BJ (cell line): ENCODE measurements around the gene ACP7. TPM values are rescaled to one million over a fixed set of nuclear protein-coding genes. Genes with fewer than 3 reads are reported as not detected.

ENCODE experiments used
- CTCF ChIA-PET: fragments of 350-600 bp; formaldehyde crosslinking; extraction: SDS; loops from one replicate; lab custom pipeline; 2021; ENCODE audit warnings: antibody characterized with exemption, inconsistent platforms; lab: Yijun Ruan, JAX
- POLR2A ChIA-PET: fragments of 300-600 bp; sonication (Branson Sonifier 250); formaldehyde crosslinking; extraction: SDS; loops from one replicate; lab custom pipeline; 2021; ENCODE audit warnings: antibody characterized with exemption; lab: Charles Lee
- DNase-seq: peaks from one replicate; pipeline ENCODE4 v3.0.0-alpha.2; 2011; ENCODE audit warnings: low read depth
- H3K27me3 ChIP-seq: 2 replicates; pipeline ENCODE4 v1.6.0; 2011; ENCODE audit warnings: low read length; ENCODE audit not compliant: control insufficient read depth, insufficient read depth
- H3K36me3 ChIP-seq: 2 replicates; pipeline ENCODE4 v1.5.1; 2011; ENCODE audit warnings: low read length; ENCODE audit not compliant: control insufficient read depth, insufficient read depth
- H3K4me3 ChIP-seq: 2 replicates; pipeline ENCODE4 v1.5.1; 2011; ENCODE audit warnings: low read depth, mild to moderate bottlenecking, control low read depth, low read length
- polyA plus RNA-seq: library from polyadenylated mRNA; depleted of rRNA; stranded (reverse); fragments of >200 nt; gene quantifications from 2 replicates; pipeline ENCODE4 v1.2.3, GENCODE V29; 2011
- TF ChIP-seq, protein P1 (sequence below): IDR thresholded peaks from 2 replicates; pipeline ENCODE4 v1.5.1; 2011; ENCODE audit warnings: low read depth, mild to moderate bottlenecking, control low read depth, inconsistent platforms, low read length, moderate library complexity; ENCODE audit not compliant: insufficient read depth

The ACP7 gene
- polyA plus RNA-seq, 1 experiment, result not detected

DNA sequence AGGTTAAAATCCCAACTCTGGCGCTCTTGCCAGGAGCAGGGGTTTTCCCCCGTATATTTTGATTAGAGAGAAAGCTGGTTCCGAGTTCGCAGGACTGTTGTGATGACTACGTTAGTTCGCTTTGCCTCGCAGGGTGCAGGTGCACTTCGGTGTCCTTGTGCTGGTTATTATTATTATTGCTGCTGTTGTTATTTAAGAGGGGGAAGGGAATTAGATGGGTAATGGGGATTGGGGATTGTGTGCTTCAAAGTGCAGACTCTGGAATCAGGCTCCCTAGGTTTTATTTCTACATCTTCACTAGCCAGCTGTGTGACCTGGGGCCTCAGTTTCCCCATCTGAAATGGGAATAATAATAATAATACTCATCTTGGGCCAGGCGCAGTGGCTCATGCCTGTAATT is 15.2 kb downstream of the ACP7 start:
- Histone ChIP-seq H3K27me3 (peaks cover 9% of the 10 kb centered on the region), H3K4me3 (no peak overlapping the region), H3K36me3 (no peaks in the 10 kb centered on the region)
- DNase-seq, result no peak
- ChIA-PET CTCF (interaction anchor here (3.4 kb wide), 1 partner anchor 11 kb away, joined by 22 read pairs; no protein-coding TSS in a partner anchor), POLR2A (no interaction called here)
- TF ChIP-seq, protein P1, sequence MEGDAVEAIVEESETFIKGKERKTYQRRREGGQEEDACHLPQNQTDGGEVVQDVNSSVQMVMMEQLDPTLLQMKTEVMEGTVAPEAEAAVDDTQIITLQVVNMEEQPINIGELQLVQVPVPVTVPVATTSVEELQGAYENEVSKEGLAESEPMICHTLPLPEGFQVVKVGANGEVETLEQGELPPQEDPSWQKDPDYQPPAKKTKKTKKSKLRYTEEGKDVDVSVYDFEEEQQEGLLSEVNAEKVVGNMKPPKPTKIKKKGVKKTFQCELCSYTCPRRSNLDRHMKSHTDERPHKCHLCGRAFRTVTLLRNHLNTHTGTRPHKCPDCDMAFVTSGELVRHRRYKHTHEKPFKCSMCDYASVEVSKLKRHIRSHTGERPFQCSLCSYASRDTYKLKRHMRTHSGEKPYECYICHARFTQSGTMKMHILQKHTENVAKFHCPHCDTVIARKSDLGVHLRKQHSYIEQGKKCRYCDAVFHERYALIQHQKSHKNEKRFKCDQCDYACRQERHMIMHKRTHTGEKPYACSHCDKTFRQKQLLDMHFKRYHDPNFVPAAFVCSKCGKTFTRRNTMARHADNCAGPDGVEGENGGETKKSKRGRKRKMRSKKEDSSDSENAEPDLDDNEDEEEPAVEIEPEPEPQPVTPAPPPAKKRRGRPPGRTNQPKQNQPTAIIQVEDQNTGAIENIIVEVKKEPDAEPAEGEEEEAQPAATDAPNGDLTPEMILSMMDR, result no peak

- Histone ChIP-seq H3K27me3 (peaks cover 9% of the 10 kb centered on the region), H3K36me3 (no peaks in the 10 kb centered on the region), H3K4me3 (no peak overlapping the region)
- TF ChIP-seq, protein P1, result no peak
- no peak for DNase-seq
- ChIA-PET CTCF (interaction anchor here (3.4 kb wide), 1 partner anchor 10 kb away, joined by 22 read pairs; no protein-coding TSS in a partner anchor), POLR2A (no interaction called here)
These were observed 16.5 kb downstream of the ACP7 start for GRCh38 chr19:39100500-39101166.

GRCh38 chr19:39103151-39103550 is 19.0 kb downstream of the ACP7 start:
- ChIA-PET POLR2A (no interaction called here), CTCF (interaction anchor here (0.6 kb wide), 1 partner anchor 377 kb away, joined by 3 read pairs; the partner anchor contains the start of gene TIMM50)
- Histone ChIP-seq H3K4me3 (no peak overlapping the region), H3K27me3 (peaks cover 9% of the 10 kb centered on the region), H3K36me3 (no peaks in the 10 kb centered on the region)
- DNase-seq, result no peak
- TF ChIP-seq, protein P1, result no peak

GRCh38 chr19:39104186-39104596 is 20.0 kb downstream of the ACP7 start:
- Histone ChIP-seq H3K27me3 (peaks cover under 1% of the 10 kb centered on the region; the same call in 1 of the 2 replicates), H3K36me3 (no peaks in the 10 kb centered on the region), H3K4me3 (no peak overlapping the region)
- no peak for DNase-seq
- TF ChIP-seq, protein P1, result no peak
- ChIA-PET CTCF (interaction anchor here (1.1 to 1.7 kb wide), 3 partner anchors 8 to 53 kb away, joined by 3 to 4 read pairs (median 4); no protein-coding TSS in a partner anchor), POLR2A (no interaction called here)

- CTCF ChIA-PET, result no interaction called here
- Histone ChIP-seq H3K36me3 (no peaks in the 10 kb centered on the region), H3K4me3 (no peak overlapping the region), H3K27me3 (no peaks in the 10 kb centered on the region; the same call in 1 of the 2 replicates)
- no peak for DNase-seq
- TF ChIP-seq, protein P1, result no peak
- POLR2A ChIA-PET, result no interaction called here
These were observed 22.0 kb downstream of the ACP7 start for GRCh38 chr19:39106194-39106593.
